IMR-90 (cell line): Measurements from ENCODE around the gene CILP. TPM values are rescaled to one million over a fixed set of nuclear protein-coding genes. Genes with fewer than 3 reads are reported as not detected.

ENCODE experiments used
- ATAC-seq: fragments of 200-7000 bp; cut with Tn5 transposase; 2 replicates; pipeline ENCODE4 v1.9.1; 2020; ENCODE audit warnings: low read depth, mild to moderate bottlenecking, moderate library complexity
- BruUV-seq: library from RNA; stranded (reverse); fragments of 400-500 nt; replicated peaks from 2 replicates; lab custom pipeline; 2021; lab: Mats Ljungman, UMichigan
- CTCF ChIA-PET: fragments of 300-600 bp; formaldehyde crosslinking; extraction: SDS; loops from one replicate; lab custom pipeline; 2021; ENCODE audit warnings: antibody characterized with exemption; lab: Yijun Ruan, JAX
- POLR2A ChIA-PET: fragments of 300-600 bp; sonication (Branson Sonifier 250); formaldehyde crosslinking; loops from one replicate; lab custom pipeline; 2022; ENCODE audit warnings: antibody characterized with exemption; ENCODE audit not compliant: unreplicated experiment; lab: Charles Lee
- DNase-seq: peaks from one replicate; pipeline ENCODE4 v3.0.0; 2013
- H2AFZ ChIP-seq: replicated peaks from 2 replicates; pipeline ENCODE3; 2013; ENCODE audit warnings: low read length, mild to moderate bottlenecking; ENCODE audit not compliant: poor library complexity
- H2AK5ac ChIP-seq: 2 replicates; pipeline ENCODE4 v1.6.1; 2013; ENCODE audit warnings: low read depth, low read length, inconsistent platforms
- H2AK9ac ChIP-seq: replicated peaks from 2 replicates; pipeline ENCODE3; 2013; ENCODE audit warnings: mild to moderate bottlenecking, low read depth, low read length, moderate library complexity; ENCODE audit not compliant: poor library complexity
- H2BK120ac ChIP-seq: 2 replicates; pipeline ENCODE4 v1.6.1; 2013; ENCODE audit warnings: low read depth, low read length, inconsistent platforms
- H2BK15ac ChIP-seq: 3 replicates; pipeline ENCODE4 v1.6.1; 2013; ENCODE audit warnings: low read depth, low read length, inconsistent platforms
- H2BK20ac ChIP-seq: 2 replicates; pipeline ENCODE4 v1.6.1; 2013; ENCODE audit warnings: low read depth, mild to moderate bottlenecking, inconsistent platforms, low read length, moderate library complexity
- H2BK5ac ChIP-seq: 2 replicates; pipeline ENCODE4 v1.6.1; 2013; ENCODE audit warnings: mild to moderate bottlenecking, low read depth, low read length, inconsistent platforms; ENCODE audit not compliant: poor library complexity, severe bottlenecking
- H3K14ac ChIP-seq: replicated peaks from 2 replicates; pipeline ENCODE4 v1.6.1; 2013; ENCODE audit warnings: low read depth, low read length, inconsistent platforms
- H3K18ac ChIP-seq: 2 replicates; pipeline ENCODE4 v1.6.1; 2013; ENCODE audit warnings: low read depth, low read length, control low read depth
- H3K23ac ChIP-seq: 2 replicates; pipeline ENCODE4 v1.6.1; 2013; ENCODE audit warnings: low read depth, low read length, inconsistent platforms
- H3K27ac ChIP-seq: 2 replicates; pipeline ENCODE4 v1.5.1; 2013; ENCODE audit warnings: mild to moderate bottlenecking, control low read depth, low read length; ENCODE audit not compliant: insufficient read depth
- H3K27me3 ChIP-seq: 2 replicates; pipeline ENCODE4 v1.6.1; 2013; ENCODE audit warnings: low read length; ENCODE audit not compliant: control insufficient read depth, insufficient read depth
- H3K36me3 ChIP-seq: 2 replicates; pipeline ENCODE4 v1.6.1; 2013; ENCODE audit warnings: low read length, mixed read lengths; ENCODE audit not compliant: control insufficient read depth, insufficient read depth
- H3K4ac ChIP-seq: 2 replicates; pipeline ENCODE4 v1.6.1; 2013; ENCODE audit warnings: low read depth, low read length, inconsistent platforms
- H3K4me1 ChIP-seq: 2 replicates; pipeline ENCODE4 v1.6.1; 2013; ENCODE audit warnings: low read length, mixed read lengths; ENCODE audit not compliant: control insufficient read depth, insufficient read depth
- H3K4me2 ChIP-seq: 2 replicates; pipeline ENCODE4 v1.6.1; 2013; ENCODE audit warnings: low read depth, mild to moderate bottlenecking, control low read depth, low read length, moderate library complexity
- H3K4me3 ChIP-seq: 2 replicates; pipeline ENCODE4 v1.5.1; 2013; ENCODE audit warnings: low read depth, mild to moderate bottlenecking, control low read depth, low read length, moderate library complexity; ENCODE audit not compliant: insufficient read depth
- H3K56ac ChIP-seq: 2 replicates; pipeline ENCODE4 v1.6.1; 2013; ENCODE audit warnings: low read length, inconsistent platforms; ENCODE audit not compliant: insufficient read depth; ENCODE audit errors: extremely low read depth
- H3K79me1 ChIP-seq, 2 experiments: 2 replicates each; pipeline ENCODE4 v1.6.1; 2013; ENCODE audit warnings: low read length in 2 of 2, inconsistent platforms in 1 of 2, low read depth in 1 of 2
- H3K9ac ChIP-seq: 2 replicates; pipeline ENCODE4 v1.6.1; 2013; ENCODE audit warnings: low read depth, low read length, control low read depth
- H3K9me1 ChIP-seq: 2 replicates; pipeline ENCODE4 v1.6.1; 2013; ENCODE audit warnings: low read length, inconsistent platforms; ENCODE audit not compliant: insufficient read depth
- H3K9me3 ChIP-seq: 2 replicates; pipeline ENCODE4 v1.6.1; 2013; ENCODE audit warnings: low read length; ENCODE audit not compliant: control insufficient read depth, insufficient read depth
- H4K20me1 ChIP-seq: 2 replicates; pipeline ENCODE4 v1.6.1; 2013; ENCODE audit warnings: low read length, inconsistent platforms; ENCODE audit not compliant: insufficient read depth
- H4K5ac ChIP-seq: 2 replicates; pipeline ENCODE4 v1.6.1; 2013; ENCODE audit warnings: mild to moderate bottlenecking, low read depth, low read length, control low read depth
- H4K8ac ChIP-seq, 2 experiments: 2 replicates each; pipeline ENCODE4 v1.6.1; 2013; ENCODE audit warnings: low read depth in 2 of 2, low read length in 2 of 2, control low read depth in 1 of 2, inconsistent platforms in 1 of 2
- H4K91ac ChIP-seq: 2 replicates; pipeline ENCODE4 v1.6.1; 2013; ENCODE audit warnings: low read depth, low read length, inconsistent platforms; ENCODE audit not compliant: insufficient read depth
- CEBPB ChIP-seq: IDR thresholded peaks from 2 replicates; pipeline ENCODE4 v1.6.1; 2012; ENCODE audit warnings: low read depth, low read length, improper control_type of control experiment
- CHD1 ChIP-seq: IDR thresholded peaks from 2 replicates; pipeline ENCODE4 v1.6.1; 2012; ENCODE audit warnings: low read depth, low read length, improper control_type of control experiment
- CTCF ChIP-seq: conservative IDR thresholded peaks from 2 replicates; pipeline ENCODE4 v1.5.1; 2012; ENCODE audit warnings: mild to moderate bottlenecking, low read depth, low read length, improper control_type of control experiment
- MAZ ChIP-seq: IDR thresholded peaks from 2 replicates; pipeline ENCODE4 v1.6.1; 2012; ENCODE audit warnings: low read depth, mild to moderate bottlenecking, low read length, improper control_type of control experiment, moderate library complexity, borderline replicate concordance
- NFE2L2 ChIP-seq: fragments of 150-350 bp; IDR thresholded peaks from 2 replicates; pipeline ENCODE4 v1.6.1; 2016; ENCODE audit warnings: low read depth, mild to moderate bottlenecking, low read length
- RFX5 ChIP-seq: IDR thresholded peaks from 2 replicates; pipeline ENCODE4 v1.8.0; 2012; ENCODE audit warnings: low read depth, mild to moderate bottlenecking, low read length, moderate library complexity
- WGBS, 2 experiments: methylation state at CpG; one replicate each; pipeline versions ENCODE4 v1.1.5 to v1.1.7; 2013; ENCODE audit warnings: missing lambda C conversion rate in 2 of 2; ENCODE audit not compliant: insufficient read length in 1 of 2; ENCODE audit errors: extremely low coverage in 2 of 2; 5-methylcytosine and 5-hydroxymethylcytosine counted together
- dilution Hi-C: fragments of 300-500 bp; cut with HindIII; formaldehyde crosslinking; loops from one replicate; pipeline ENCODE4 v1.14.3; 2018; ENCODE audit warnings: low sequenced_read_pairs; ENCODE audit not compliant: unreplicated experiment
- in situ Hi-C: fragments of 300-500 bp; cut with MboI; formaldehyde crosslinking; loops from 3 replicates; pipeline ENCODE4 v1.14.3; 2019; ENCODE audit warnings: low sequenced_read_pairs, inconsistent platforms, mixed read lengths
- intact Hi-C: fragments of 100-400 bp; cut with micrococcal nuclease; formaldehyde crosslinking; loops from 2 replicates; pipeline ENCODE4 v1.10.0; 2022
- polyA plus RNA-seq, 3 experiments: library from polyadenylated mRNA; depleted of rRNA; stranded (reverse); fragments of >200 nt; gene quantifications; 2 replicates each; pipeline ENCODE4 v1.2.3, GENCODE V29; 2012; ENCODE audit warnings: low replicate concordance in 1 of 3
- total RNA-seq: library from RNA; depleted of rRNA; stranded (reverse); fragments of >200 nt; gene quantifications from 2 replicates; pipeline ENCODE4 v1.2.3, GENCODE V29; 2012

Gene CILP
- total and polyA plus RNA-seq, 2 of the 4 experiments (the other 2 are of a cell fraction) = under 0.01 to 0.02 TPM

- TF ChIP-seq CTCF (no peak), NFE2L2 (no peak)
Measured at GRCh38 chr15:65209701-65210643, 1.3 kb downstream of the CILP start (continued).

- ATAC-seq (no peak), DNase-seq (no peak)
- no TSS peak for BruUV-seq
- Histone ChIP-seq H2AK9ac (no peak overlapping the region), H3K36me3 (no peaks in the 10 kb centered on the region), H2BK5ac (no peak overlapping the region), H3K4me3 (no peak overlapping the region), H3K9me1 (peaks cover 3% of the 10 kb centered on the region; the same call in 1 of the 2 replicates), H3K23ac (no peak overlapping the region), H3K14ac (no peak overlapping the region), H3K56ac (no peak overlapping the region), H3K27ac (no peak overlapping the region), H4K20me1 (no peaks in the 10 kb centered on the region), H4K91ac (no peak overlapping the region), H2AK5ac (no peak overlapping the region), H2BK15ac (no peak overlapping the region), H2AFZ (no peak overlapping the region), H4K8ac (no peak overlapping the region), H3K18ac (no peak overlapping the region), H4K5ac (no peak overlapping the region), H2BK120ac (no peak overlapping the region), H3K79me1 (no peaks in the 10 kb centered on the region), H3K27me3 (peaks cover 34% of the 10 kb centered on the region), H3K4me1 (peaks cover 12% of the 10 kb centered on the region; the same call in 1 of the 2 replicates), H3K9ac (no peak overlapping the region), H3K4me2 (no peak overlapping the region), H2BK20ac (no peak overlapping the region), H3K4ac (no peak overlapping the region), H3K9me3 (no peaks in the 10 kb centered on the region)
- no CpG with 5 or more reads among the region's 2 CpGs for WGBS, 2 experiments
- ChIA-PET POLR2A (no interaction called here), CTCF (interaction anchor here (0.5 to 0.6 kb wide), 2 partner anchors 15 to 119 kb away, joined by 5 to 6 read pairs; no protein-coding TSS in a partner anchor)
- intact Hi-C loops = no loop called here
- dilution Hi-C loops = no loop called here
- in situ Hi-C loops = no loop called here
- TF ChIP-seq RFX5 (no peak), CEBPB (no peak), CHD1 (no peak), MAZ (no peak)
Measured at GRCh38 chr15:65208647-65209046, 2.6 kb downstream of the CILP start.
